H1 (cell line): Measurements from ENCODE around the gene TPM1. TPM values are rescaled to one million over a fixed set of nuclear protein-coding genes. Genes with fewer than 3 reads are reported as not detected.

ENCODE experiments used
- CBX8 ChIP-seq: fragments of 300-800, 300-1000 bp; sonication (generic); IDR thresholded peaks from 2 replicates; pipeline ENCODE4 v1.7.1; 2016; ENCODE audit warnings: low read depth, low read length, borderline replicate concordance
- PHF8 ChIP-seq: fragments of 200-600 bp; sonication (generic); conservative IDR thresholded peaks from 2 replicates; pipeline ENCODE4 v1.7.1; 2012; ENCODE audit warnings: low read depth, mild to moderate bottlenecking, inconsistent platforms, low read length, moderate library complexity
- POLR2AphosphoS5 ChIP-seq: IDR thresholded peaks from 2 replicates; pipeline ENCODE4 v1.6.1; 2011; ENCODE audit warnings: low read depth, low read length
- SRF ChIP-seq: IDR thresholded peaks from 2 replicates; pipeline ENCODE4 v1.6.1; 2011; ENCODE audit warnings: mild to moderate bottlenecking, low read depth, low read length, moderate library complexity
- TAF1 ChIP-seq: IDR thresholded peaks from 2 replicates; pipeline ENCODE4 v1.6.1; 2011; ENCODE audit warnings: mild to moderate bottlenecking, low read depth, low read length
- polyA plus RNA-seq, 7 experiments: library from polyadenylated mRNA; depleted of rRNA in 3 of 7; stranded (reverse) in 5 of 7; unstranded in 2 of 7; fragments of >200 nt in 5 of 7; fragments of 200-250 nt in 2 of 7; gene quantifications; 1 replicate in 5 of 7; 2 replicates in 1 of 7; 4 replicates in 1 of 7; pipeline versions ENCODE4 v1.2.1 to v1.2.3, GENCODE V29; 2011 to 2013; ENCODE audit warnings: missing spikeins in 2 of 7, mixed read lengths in 2 of 7
- total RNA-seq: library from RNA; stranded (reverse); fragmentation: NEBNext Ultra II Directional; extraction: Animal tissue kit (Norgen Biotek cat#: 25700); gene quantifications from 2 replicates; pipeline ENCODE4 v1.2.1, GENCODE V29; 2021

Gene TPM1
- total and polyA plus RNA-seq, 2 of the 8 experiments (the other 6 are each of a cell fraction or from before 2014, with no cell fraction given), result 258 to 579 TPM

- TF ChIP-seq PHF8, result no peak
- no peak for TF ChIP-seq TAF1
- TF ChIP-seq SRF, result no peak
- TF ChIP-seq POLR2AphosphoS5, result no peak
- TF ChIP-seq CBX8, result no peak
Observed at GRCh38 chr15:63084806-63085205, 42.3 kb downstream of the TPM1 start (continued).
